Measurements from ENCODE around the gene HPGD.

DNA sequence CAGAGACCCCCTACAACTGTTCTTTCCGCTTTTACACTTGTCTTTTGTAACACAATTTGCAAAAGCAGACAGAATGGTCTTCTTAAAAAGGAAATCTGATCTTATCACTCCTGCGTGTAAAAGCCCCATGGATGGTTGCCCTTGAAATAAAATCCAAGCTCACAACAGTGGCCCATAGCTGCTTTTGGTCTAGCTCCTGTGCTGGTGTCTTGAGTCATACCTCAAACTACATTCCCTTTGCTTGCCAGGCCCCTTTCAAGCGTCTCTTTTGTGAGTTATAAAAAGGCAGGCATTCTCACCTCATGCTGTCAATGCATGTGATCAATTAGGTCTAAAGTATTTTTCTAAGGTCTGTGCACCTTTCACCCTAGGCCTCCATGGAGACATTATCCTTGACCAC lies 27.6 kb downstream of the HPGD start:
- TF ChIP-seq, protein P1, sequence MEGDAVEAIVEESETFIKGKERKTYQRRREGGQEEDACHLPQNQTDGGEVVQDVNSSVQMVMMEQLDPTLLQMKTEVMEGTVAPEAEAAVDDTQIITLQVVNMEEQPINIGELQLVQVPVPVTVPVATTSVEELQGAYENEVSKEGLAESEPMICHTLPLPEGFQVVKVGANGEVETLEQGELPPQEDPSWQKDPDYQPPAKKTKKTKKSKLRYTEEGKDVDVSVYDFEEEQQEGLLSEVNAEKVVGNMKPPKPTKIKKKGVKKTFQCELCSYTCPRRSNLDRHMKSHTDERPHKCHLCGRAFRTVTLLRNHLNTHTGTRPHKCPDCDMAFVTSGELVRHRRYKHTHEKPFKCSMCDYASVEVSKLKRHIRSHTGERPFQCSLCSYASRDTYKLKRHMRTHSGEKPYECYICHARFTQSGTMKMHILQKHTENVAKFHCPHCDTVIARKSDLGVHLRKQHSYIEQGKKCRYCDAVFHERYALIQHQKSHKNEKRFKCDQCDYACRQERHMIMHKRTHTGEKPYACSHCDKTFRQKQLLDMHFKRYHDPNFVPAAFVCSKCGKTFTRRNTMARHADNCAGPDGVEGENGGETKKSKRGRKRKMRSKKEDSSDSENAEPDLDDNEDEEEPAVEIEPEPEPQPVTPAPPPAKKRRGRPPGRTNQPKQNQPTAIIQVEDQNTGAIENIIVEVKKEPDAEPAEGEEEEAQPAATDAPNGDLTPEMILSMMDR (IDR thresholded peaks at IDR 0.05; ENCODE audit: low read length) = no peak
- TF ChIP-seq EZH2phosphoT487 (IDR thresholded peaks at IDR 0.05; ENCODE audit: low read length) = no peak
